ENCODE measurements around the gene EIF4H.

- TF ChIP-seq CTCF (IDR thresholded peaks at IDR 0.05; ENCODE audit: insufficient read depth, low read depth, low read length), result no peak
- no peak for TF ChIP-seq EZH2 (IDR thresholded peaks at IDR 0.05; ENCODE audit: insufficient read depth, low read length)
These were observed 50.3 kb downstream of the EIF4H start for GRCh38 chr7:74224511-74224832.
